K562 (cell line): ENCODE results near the gene ATP5F1C. TPM values are rescaled to one million over a fixed set of nuclear protein-coding genes. Genes with fewer than 3 reads are reported as not detected.
A peak's percentile ranks its signal among the peaks of the same experiment; 100 is the strongest.

Experiments
- ARNT ChIP-seq, 2 experiments: fragments of 450-650 bp; IDR thresholded peaks; 2 replicates each; pipeline ENCODE4 v1.6.1; 2016; ENCODE audit warnings: mild to moderate bottlenecking in 1 of 2
- ATF1 ChIP-seq, 2 experiments: fragments of 450-650 bp in 1 of 2; IDR thresholded peaks; 2 replicates each; pipeline ENCODE4 v1.6.1; 2016; ENCODE audit warnings: missing compliant biosample characterization in 1 of 2, missing genetic modification characterization in 1 of 2
- CBFB ChIP-seq: sonication (generic); formaldehyde crosslinking; IDR thresholded peaks from 2 replicates; pipeline ENCODE4 v1.4.0; 2020; ENCODE audit warnings: mild to moderate bottlenecking, missing genetic modification reagents
- CCNT2 ChIP-seq: IDR thresholded peaks from 2 replicates; pipeline ENCODE4 v1.6.1; 2011; ENCODE audit warnings: borderline replicate concordance, low read depth, mild to moderate bottlenecking, moderate library complexity, mixed read lengths, low read length; ENCODE audit not compliant: insufficient read length; ENCODE audit errors: extremely low read depth
- CREM ChIP-seq: IDR thresholded peaks from 2 replicates; pipeline ENCODE4 v1.6.1; 2014; ENCODE audit warnings: antibody characterized with exemption, low read depth
- EHMT2 ChIP-seq: fragments of 450-650 bp; IDR thresholded peaks from 2 replicates; pipeline ENCODE4 v1.6.1; 2018; ENCODE audit warnings: antibody characterized with exemption
- ETV6 ChIP-seq, 3 experiments: fragments of 150-350 bp in 1 of 3; sonication (generic) in 1 of 3; formaldehyde crosslinking in 1 of 3; IDR thresholded peaks; 2 replicates each; pipeline versions ENCODE4 v1.6.1 to v1.8.0; 2014 to 2022; ENCODE audit warnings: borderline replicate concordance in 2 of 3, low read depth in 2 of 3, antibody characterized with exemption in 1 of 3, low read length in 1 of 3, mild to moderate bottlenecking in 1 of 3, missing genetic modification reagents in 1 of 3
- GATAD2B ChIP-seq: fragments of 450-650 bp; IDR thresholded peaks from 2 replicates; pipeline ENCODE4 v1.6.1; 2017; ENCODE audit warnings: mild to moderate bottlenecking, borderline replicate concordance
- HOXB6 ChIP-seq: fragments of 250-450 bp; sonication (Bioruptor Pico); IDR thresholded peaks from 2 replicates; pipeline ENCODE4 v1.5.1; 2022; ENCODE audit warnings: mild to moderate bottlenecking, borderline replicate concordance
- LARP7 ChIP-seq: fragments of 450-650 bp; IDR thresholded peaks from 2 replicates; pipeline ENCODE4 v1.6.1; 2016
- MEF2A ChIP-seq: IDR thresholded peaks from 2 replicates; pipeline ENCODE4 v1.6.1; 2011; ENCODE audit warnings: low read depth, mild to moderate bottlenecking, low read length, moderate library complexity; ENCODE audit not compliant: control insufficient read depth
- MIER1 ChIP-seq: fragments of 450-650 bp; IDR thresholded peaks from 2 replicates; pipeline ENCODE4 v1.6.1; 2016; ENCODE audit warnings: antibody characterized with exemption, mild to moderate bottlenecking, low read depth
- NR2C2 ChIP-seq, 2 experiments: fragments of 200-800 bp in 1 of 2; sonication (Bioruptor generic) in 1 of 2; sonication (generic) in 1 of 2; formaldehyde crosslinking in 1 of 2; IDR thresholded peaks; 2 replicates each; pipeline versions ENCODE4 v1.6.1 to v1.8.0; 2016 to 2022; ENCODE audit warnings: mild to moderate bottlenecking in 1 of 2, missing compliant biosample characterization in 1 of 2, missing genetic modification characterization in 1 of 2, missing genetic modification reagents in 1 of 2
- OTX1 ChIP-seq: fragments of 450-650 bp; formaldehyde crosslinking; IDR thresholded peaks from 2 replicates; pipeline ENCODE4 v1.4.0; 2022; ENCODE audit warnings: mild to moderate bottlenecking
- TCF3 ChIP-seq: sonication (generic); formaldehyde crosslinking; IDR thresholded peaks from 2 replicates; pipeline ENCODE4 v1.4.0; 2020; ENCODE audit warnings: mild to moderate bottlenecking, missing genetic modification reagents
- TRIM28 ChIP-seq: fragments of 450-650 bp; IDR thresholded peaks from 2 replicates; pipeline ENCODE4 v1.6.1; 2017
- YY1 ChIP-seq, 3 experiments: IDR thresholded peaks; 2 replicates each; pipeline ENCODE4 v1.6.1; 2011; ENCODE audit warnings: low read length in 2 of 3, mild to moderate bottlenecking in 2 of 3, moderate library complexity in 2 of 3, borderline replicate concordance in 1 of 3, control low read depth in 1 of 3, low read depth in 1 of 3; ENCODE audit not compliant: insufficient read depth in 3 of 3, insufficient replicate concordance in 2 of 3, control insufficient read depth in 1 of 3, insufficient read length in 1 of 3; ENCODE audit errors: extremely low read depth in 1 of 3
- ZNF311 ChIP-seq: fragments of 250-450 bp; sonication (Bioruptor Pico); IDR thresholded peaks from 2 replicates; pipeline ENCODE4 v1.4.0; 2020; ENCODE audit warnings: mild to moderate bottlenecking, moderate library complexity
- ZNF354B ChIP-seq: fragments of 250-450 bp; sonication (Bioruptor Pico); IDR thresholded peaks from 2 replicates; pipeline ENCODE4 v1.4.0; 2020
- ZNF785 ChIP-seq: fragments of 250-450 bp; sonication (Bioruptor Pico); IDR thresholded peaks from 2 replicates; pipeline ENCODE4 v1.4.0; 2020; ENCODE audit warnings: mild to moderate bottlenecking
- polyA plus RNA-seq, 8 experiments: library from polyadenylated mRNA; depleted of rRNA in 4 of 8; stranded (reverse) in 5 of 8; unstranded in 3 of 8; fragments of >200 nt; fragmentation: Nextera tagmentation in 2 of 8; fragmentation: Illumina TruSeq in 1 of 8; extraction: Ambion mirVana in 2 of 8; extraction: Trizol in 1 of 8; gene quantifications; 2 replicates each; pipeline versions ENCODE4 v1.2.1 to v1.2.3, GENCODE V29; 2011 to 2014; ENCODE audit warnings: inconsistent platforms in 1 of 8, missing spikeins in 1 of 8
- total RNA-seq, 7 experiments: library from RNA; depleted of rRNA in 6 of 7; stranded (reverse); fragments of >200 nt in 6 of 7; fragmentation: Illumina TruSeq in 2 of 7; extraction: Trizol in 2 of 7; gene quantifications; 2 replicates each; pipeline versions ENCODE4 v1.2.1 to v1.2.3, GENCODE V29; 2011 to 2021; ENCODE audit warnings: low replicate concordance in 1 of 7
- TF ChIP-seq, protein P1 (sequence below): fragments of 450-650 bp; formaldehyde crosslinking; conservative IDR thresholded peaks from 2 replicates; pipeline ENCODE4 v1.4.0; 2022; ENCODE audit warnings: mild to moderate bottlenecking, missing genetic modification characterization
- TF ChIP-seq, protein P2 (sequence below): IDR thresholded peaks from 2 replicates; pipeline ENCODE4 v1.6.1; 2012; ENCODE audit warnings: low read depth, low read length, improper control_type of control experiment, borderline replicate concordance
- TF ChIP-seq, protein P3 (sequence below): IDR thresholded peaks from 2 replicates; pipeline ENCODE4 v1.6.1; 2016; ENCODE audit warnings: missing genetic modification characterization, missing compliant biosample characterization

ATP5F1C gene
- total and polyA plus RNA-seq, 9 of the 15 experiments (the other 6 are each of a cell fraction or from before 2014, with no cell fraction given) = 389 to 1,475 (median 559) TPM

DNA sequence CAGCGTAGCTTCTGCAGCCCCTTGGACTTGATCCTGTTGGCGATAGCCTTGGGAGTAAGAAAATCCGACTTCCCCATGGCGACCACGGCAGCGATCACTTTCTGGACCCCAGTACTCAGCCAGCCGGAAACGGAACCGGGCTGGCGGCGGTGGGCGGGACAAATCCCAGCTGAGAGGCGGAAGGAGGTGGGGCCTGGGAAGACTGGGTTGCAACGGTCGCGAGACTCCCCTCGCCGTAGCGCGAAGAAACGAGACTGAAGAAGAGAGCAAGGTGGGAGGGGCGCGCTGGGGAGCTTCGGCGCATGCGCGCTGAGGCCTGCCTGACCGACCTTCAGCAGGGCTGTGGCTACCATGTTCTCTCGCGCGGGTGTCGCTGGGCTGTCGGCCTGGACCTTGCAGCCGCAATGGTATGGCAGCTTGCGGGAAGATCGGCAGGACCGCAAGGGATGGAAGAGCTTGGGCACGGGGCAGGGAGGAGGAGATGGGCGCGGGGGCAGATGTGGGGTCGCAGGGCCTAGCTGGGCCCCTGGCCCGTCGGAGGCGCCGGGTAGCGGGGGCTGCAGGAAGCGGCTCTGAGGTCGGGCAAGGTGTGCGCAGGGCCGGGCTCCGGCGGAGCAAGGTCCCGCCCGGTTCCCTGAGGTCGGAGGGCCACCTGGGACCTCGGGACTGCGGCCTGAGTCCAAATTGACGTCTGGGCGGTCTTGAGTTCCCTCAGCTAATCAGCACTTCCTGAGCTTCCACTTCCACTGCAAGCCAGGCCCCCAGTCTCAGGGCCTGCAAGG lies at the start of gene ATP5F1C, which contains the start of gene KIN (continued):
- TF ChIP-seq, protein P1, sequence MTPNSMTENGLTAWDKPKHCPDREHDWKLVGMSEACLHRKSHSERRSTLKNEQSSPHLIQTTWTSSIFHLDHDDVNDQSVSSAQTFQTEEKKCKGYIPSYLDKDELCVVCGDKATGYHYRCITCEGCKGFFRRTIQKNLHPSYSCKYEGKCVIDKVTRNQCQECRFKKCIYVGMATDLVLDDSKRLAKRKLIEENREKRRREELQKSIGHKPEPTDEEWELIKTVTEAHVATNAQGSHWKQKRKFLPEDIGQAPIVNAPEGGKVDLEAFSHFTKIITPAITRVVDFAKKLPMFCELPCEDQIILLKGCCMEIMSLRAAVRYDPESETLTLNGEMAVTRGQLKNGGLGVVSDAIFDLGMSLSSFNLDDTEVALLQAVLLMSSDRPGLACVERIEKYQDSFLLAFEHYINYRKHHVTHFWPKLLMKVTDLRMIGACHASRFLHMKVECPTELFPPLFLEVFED = no peak
- TF ChIP-seq ZNF354B (CRISPR knock-in tag) (no peak), OTX1 (CRISPR knock-in tag) (no peak), HOXB6 (no peak), LARP7 (0 out of 2 replicates have a peak, but pooled peaks have one; percentile 53), YY1 (IDR thresholded peaks at IDR 0.05; ENCODE audit: borderline replicate concordance in 1 of 3, control insufficient read depth in 1 of 3, extremely low read depth in 1 of 3, insufficient read depth in 3 of 3, insufficient read length in 1 of 3, insufficient replicate concordance in 2 of 3, low read depth in 1 of 3, low read length in 2 of 3) (peak; percentile 13 to 82 (median 74)), CREM (no peak), MIER1 (no peak), ARNT (IDR thresholded peaks at IDR 0.05) (no peak), CBFB (CRISPR knock-in tag) (no peak), ATF1 (CRISPR knock-in tag; IDR thresholded peaks at IDR 0.05) (no peak), ATF1 (tag; IDR thresholded peaks at IDR 0.05) (no peak; the same call in 1 of the 2 replicates), CCNT2 (no peak), TRIM28 (no peak), GATAD2B (no peak), ETV6 (IDR thresholded peaks at IDR 0.05; ENCODE audit: borderline replicate concordance in 1 of 2, low read depth in 2 of 2, low read length in 1 of 2) (no peak), ETV6 (CRISPR knock-in tag; IDR thresholded peaks at IDR 0.05; ENCODE audit: borderline replicate concordance) (no peak), TCF3 (CRISPR knock-in tag) (no peak), NR2C2 (CRISPR knock-in tag; IDR thresholded peaks at IDR 0.05) (no peak), NR2C2 (tag; IDR thresholded peaks at IDR 0.05) (0 out of 2 replicates have a peak, but pooled peaks have one; percentile 7), EHMT2 (no peak), ZNF311 (CRISPR knock-in tag) (no peak), ZNF785 (CRISPR knock-in tag) (no peak), MEF2A (no peak)
- TF ChIP-seq, protein P2, sequence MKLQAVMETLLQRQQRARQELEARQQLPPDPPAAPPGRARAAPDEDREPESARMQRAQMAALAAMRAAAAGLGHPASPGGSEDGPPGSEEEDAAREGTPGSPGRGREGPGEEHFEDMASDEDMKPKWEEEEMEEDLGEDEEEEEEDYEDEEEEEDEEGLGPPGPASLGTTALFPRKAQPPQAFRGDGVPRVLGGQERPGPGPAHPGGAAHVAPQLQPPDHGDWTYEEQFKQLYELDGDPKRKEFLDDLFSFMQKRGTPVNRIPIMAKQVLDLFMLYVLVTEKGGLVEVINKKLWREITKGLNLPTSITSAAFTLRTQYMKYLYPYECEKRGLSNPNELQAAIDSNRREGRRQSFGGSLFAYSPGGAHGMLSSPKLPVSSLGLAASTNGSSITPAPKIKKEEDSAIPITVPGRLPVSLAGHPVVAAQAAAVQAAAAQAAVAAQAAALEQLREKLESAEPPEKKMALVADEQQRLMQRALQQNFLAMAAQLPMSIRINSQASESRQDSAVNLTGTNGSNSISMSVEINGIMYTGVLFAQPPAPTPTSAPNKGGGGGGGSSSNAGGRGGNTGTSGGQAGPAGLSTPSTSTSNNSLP = no peak
- TF ChIP-seq, protein P3, sequence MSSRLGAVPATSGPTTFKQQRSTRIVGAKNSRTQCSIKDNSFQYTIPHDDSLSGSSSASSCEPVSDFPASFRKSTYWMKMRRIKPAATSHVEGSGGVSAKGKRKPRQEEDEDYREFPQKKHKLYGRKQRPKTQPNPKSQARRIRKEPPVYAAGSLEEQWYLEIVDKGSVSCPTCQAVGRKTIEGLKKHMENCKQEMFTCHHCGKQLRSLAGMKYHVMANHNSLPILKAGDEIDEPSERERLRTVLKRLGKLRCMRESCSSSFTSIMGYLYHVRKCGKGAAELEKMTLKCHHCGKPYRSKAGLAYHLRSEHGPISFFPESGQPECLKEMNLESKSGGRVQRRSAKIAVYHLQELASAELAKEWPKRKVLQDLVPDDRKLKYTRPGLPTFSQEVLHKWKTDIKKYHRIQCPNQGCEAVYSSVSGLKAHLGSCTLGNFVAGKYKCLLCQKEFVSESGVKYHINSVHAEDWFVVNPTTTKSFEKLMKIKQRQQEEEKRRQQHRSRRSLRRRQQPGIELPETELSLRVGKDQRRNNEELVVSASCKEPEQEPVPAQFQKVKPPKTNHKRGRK (tag) = no peak
